Activated naive CD4-positive, alpha-beta T cell treated with anti-CD3 and anti-CD28 coated beads, Interleukin-2, amount 50 U/mL, for 72 hours (primary cell): Measurements from ENCODE around the gene PIK3R4. TPM values are rescaled to one million over a fixed set of nuclear protein-coding genes. Genes with fewer than 3 reads are reported as not detected.

Source experiments
- ATAC-seq, 2 donors: fragments of 150-1000 bp; cut with Tn5 transposase; 2 replicates each; pipeline ENCODE4 v1.10.0; 2021; ENCODE audit warnings: mild to moderate bottlenecking in 2 of 2, moderate library complexity in 2 of 2
- DNase-seq, 2 donors: peaks; one replicate each; pipeline ENCODE4 v3.0.0; 2021 to 2022; ENCODE audit warnings: low spot score in 2 of 2
- H3K27ac Mint-ChIP-seq, 2 donors: one replicate each; pipeline ENCODE4 v1.8.0; 2022; ENCODE audit warnings: mild to moderate bottlenecking in 2 of 2, mixed read lengths in 2 of 2
- H3K36me3 Mint-ChIP-seq, 2 donors: one replicate each; pipeline ENCODE4 v1.8.0; 2022; ENCODE audit warnings: mixed read lengths in 2 of 2
- H3K9me3 Mint-ChIP-seq, 2 donors: one replicate each; pipeline ENCODE4 v1.8.0; 2022; ENCODE audit warnings: mixed read lengths in 2 of 2
- total RNA-seq, 2 donors: library from RNA; stranded (reverse); gene quantifications; one replicate each; pipeline ENCODE4 v1.2.3, GENCODE V29; 2022

Gene PIK3R4
- total RNA-seq, 2 donors from 2014 or later, result 23.3 to 32.4 TPM

DNA sequence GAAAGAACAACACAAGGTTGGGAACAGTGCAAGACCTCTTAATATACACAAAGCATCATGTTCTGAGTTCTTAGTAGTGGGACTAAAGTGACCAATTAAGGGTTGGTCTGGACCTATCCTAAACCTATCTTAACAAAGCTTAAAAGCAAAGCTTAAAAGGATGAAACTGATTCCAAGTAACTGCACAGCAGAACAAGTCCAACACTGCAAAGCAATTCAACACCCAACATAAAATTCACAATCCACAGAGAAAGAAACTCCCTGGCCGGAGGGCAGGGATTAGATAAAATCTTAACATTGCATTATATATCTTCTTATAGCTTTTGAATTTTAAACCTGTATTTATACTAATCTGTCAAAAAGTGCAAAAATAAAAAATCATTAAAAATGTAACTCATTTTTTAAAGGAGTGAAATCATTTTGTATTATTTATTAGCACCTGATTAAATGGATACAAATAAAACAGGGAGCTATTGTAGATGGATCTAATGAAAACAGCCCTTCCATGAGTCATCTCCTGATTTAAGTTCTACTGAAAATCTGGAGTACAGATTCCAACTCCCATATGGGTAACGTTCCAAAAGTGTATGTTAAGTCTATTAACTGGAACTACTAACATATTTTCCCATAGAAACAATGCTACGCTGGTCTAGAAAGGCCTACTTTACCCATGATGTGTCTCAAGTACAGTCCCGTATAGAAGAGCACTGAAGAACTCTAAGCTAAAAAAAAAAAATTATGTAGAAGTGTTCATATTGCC lies 34.9 kb downstream of the PIK3R4 start:
- Mint-ChIP-seq H3K36me3 (peaks cover 16 to 33% of the 10 kb centered on the region in 2 donors), H3K27ac (no peak overlapping the region), H3K9me3 (no peaks in the 10 kb centered on the region)
- ATAC-seq (no peak), DNase-seq (no peak)

DNA sequence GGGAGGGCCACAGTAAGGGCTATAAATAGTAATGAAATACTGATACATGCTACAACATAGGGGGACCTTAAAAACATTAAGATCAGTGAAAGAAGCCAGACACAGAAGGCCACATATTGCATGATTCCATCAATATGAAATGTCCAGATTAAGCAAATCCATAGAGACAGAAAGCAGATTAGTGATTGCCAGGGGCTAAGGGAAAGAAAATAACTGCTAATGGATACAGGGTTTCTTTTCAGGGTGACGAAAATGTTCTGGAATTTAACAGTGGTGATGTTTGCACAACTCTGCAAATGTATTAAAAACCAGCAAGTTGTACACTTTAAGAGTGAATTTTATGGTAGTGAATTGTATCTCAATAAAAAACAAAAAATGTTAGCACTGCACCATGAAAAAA lies 37.0 kb downstream of the PIK3R4 start:
- ATAC-seq, result no peak

GRCh38 chr3:130707902-130708601 lies 38.6 kb downstream of the PIK3R4 start:
- Mint-ChIP-seq H3K9me3 (no peaks in the 10 kb centered on the region), H3K36me3 (peaks cover 9 to 25% of the 10 kb centered on the region in 2 donors), H3K27ac (no peak overlapping the region)
- ATAC-seq (no peak), DNase-seq (no peak)

More for the DNA sequence above, 37.0 kb downstream of the PIK3R4 start:
- peaks cover 7 to 19% of the 10 kb centered on the region in 2 donors for H3K36me3 Mint-ChIP-seq
- H3K27ac Mint-ChIP-seq, result no peak overlapping the region
- no peaks in the 10 kb centered on the region for H3K9me3 Mint-ChIP-seq
- no peak for DNase-seq

GRCh38 chr3:130705501-130705900 lies 41.1 kb downstream of the PIK3R4 start:
- DNase-seq, result no peak
- H3K27ac Mint-ChIP-seq, result no peak overlapping the region
- ATAC-seq, result no peak
- H3K9me3 Mint-ChIP-seq, result no peaks in the 10 kb centered on the region
- peaks cover 17 to 35% of the 10 kb centered on the region in 2 donors for H3K36me3 Mint-ChIP-seq

DNA sequence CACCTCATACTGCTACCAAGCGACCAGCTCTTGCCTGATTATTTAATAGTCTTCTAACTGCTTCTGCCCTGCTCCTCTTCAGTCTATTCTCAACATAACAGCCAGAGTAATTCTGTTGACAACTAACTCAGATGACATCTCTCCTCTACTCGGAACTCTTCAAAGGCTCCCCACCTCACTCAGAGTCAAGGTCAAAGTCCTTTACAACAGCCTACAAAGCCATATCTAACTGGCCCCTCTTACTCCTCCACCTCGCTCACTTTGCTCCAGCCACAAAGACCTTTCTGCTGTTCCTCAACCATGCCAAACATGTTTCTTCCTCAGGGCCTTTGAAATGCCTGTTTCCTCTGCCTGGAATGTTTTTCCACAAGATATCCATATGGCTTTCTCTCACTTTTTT lies 43.6 kb downstream of the PIK3R4 start:
- no peaks in the 10 kb centered on the region for H3K9me3 Mint-ChIP-seq
- peak overlapping the region in 1 of 2 donors; percentile 46 for H3K27ac Mint-ChIP-seq
- ATAC-seq (no peak), DNase-seq (no peak)
- H3K36me3 Mint-ChIP-seq, result peaks cover 25 to 30% of the 10 kb centered on the region in 2 donors

- ATAC-seq (no peak), DNase-seq (no peak)
- Mint-ChIP-seq H3K27ac (no peak overlapping the region), H3K36me3 (peaks cover 23 to 27% of the 10 kb centered on the region in 2 donors), H3K9me3 (no peaks in the 10 kb centered on the region)
Measured at GRCh38 chr3:130700541-130700940, 46.1 kb downstream of the PIK3R4 start.

GRCh38 chr3:130699765-130700164 lies 46.9 kb downstream of the PIK3R4 start:
- Mint-ChIP-seq H3K27ac (no peak overlapping the region), H3K36me3 (peaks cover 23 to 27% of the 10 kb centered on the region in 2 donors), H3K9me3 (no peaks in the 10 kb centered on the region)
- DNase-seq, result no peak
- ATAC-seq, result no peak

- DNase-seq (no peak), ATAC-seq (no peak)
- H3K36me3 Mint-ChIP-seq, result peaks cover 0 to 5% of the 10 kb centered on the region in 2 donors
- no peak overlapping the region for H3K27ac Mint-ChIP-seq
- H3K9me3 Mint-ChIP-seq, result no peaks in the 10 kb centered on the region
Measured at GRCh38 chr3:130693314-130693713, 53.3 kb downstream of the PIK3R4 start.

DNA sequence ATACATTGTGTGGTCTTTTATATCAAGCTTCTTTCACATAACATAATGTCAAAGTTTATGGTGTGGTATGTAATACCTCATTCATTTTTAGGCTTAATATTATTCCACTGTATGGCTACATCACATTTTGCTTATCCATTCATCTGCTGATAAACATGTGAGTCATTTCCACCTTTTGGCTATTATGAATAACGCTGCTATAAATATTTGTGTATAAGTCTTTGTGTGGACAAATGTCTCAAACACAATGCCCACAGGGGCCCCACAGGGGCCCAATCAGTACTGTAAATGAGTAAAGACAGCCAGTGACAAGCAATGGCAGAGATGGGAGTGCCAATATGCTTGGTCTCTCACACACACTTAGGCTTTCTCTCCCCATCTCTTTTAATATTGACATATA lies 54.2 kb downstream of the PIK3R4 start:
- H3K36me3 Mint-ChIP-seq, result no peaks in the 10 kb centered on the region
- no peaks in the 10 kb centered on the region for H3K9me3 Mint-ChIP-seq
- ATAC-seq, result no peak

GRCh38 chr3:130688697-130689470 lies 57.7 kb downstream of the PIK3R4 start:
- Mint-ChIP-seq H3K27ac (no peak overlapping the region), H3K9me3 (no peaks in the 10 kb centered on the region), H3K36me3 (peaks cover 0 to 2% of the 10 kb centered on the region in 2 donors)
- no peak for DNase-seq
- no peak for ATAC-seq

More for the DNA sequence above, 54.2 kb downstream of the PIK3R4 start:
- H3K27ac Mint-ChIP-seq, result no peak overlapping the region
- no peak for DNase-seq

DNA sequence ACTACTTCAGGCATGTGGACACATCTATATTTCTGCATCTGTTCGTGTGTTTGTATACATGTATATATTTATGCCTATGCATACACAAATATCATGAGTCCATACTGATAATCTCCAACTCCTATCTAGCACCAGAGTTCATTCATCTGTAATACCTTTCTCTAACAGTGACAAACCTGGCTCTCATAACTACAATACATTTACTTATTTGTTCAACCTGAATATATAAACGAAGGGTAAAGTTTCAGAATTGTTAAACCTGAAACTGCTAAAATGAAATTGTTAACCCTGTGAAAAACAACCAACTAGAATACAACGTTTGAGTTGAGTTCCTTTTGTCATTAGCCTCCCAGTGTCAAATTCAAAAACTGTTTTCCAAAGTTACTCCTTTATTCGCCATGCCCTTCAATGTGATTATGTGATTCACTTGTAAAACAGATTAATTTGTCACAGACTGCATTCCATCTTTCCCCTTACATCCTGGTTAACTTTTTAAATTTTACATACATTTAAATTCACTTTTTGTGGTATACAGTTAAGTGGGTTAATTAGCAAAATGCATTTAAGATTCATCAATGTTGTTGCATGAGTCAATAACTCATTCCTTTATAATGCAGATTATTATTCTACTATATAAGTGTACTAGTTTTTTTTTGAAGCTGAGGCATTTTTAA lies 58.5 kb downstream of the PIK3R4 start:
- peak in 1 of 2 donors; percentile 16 for ATAC-seq
- no peak for DNase-seq
- peaks cover 0 to 9% of the 10 kb centered on the region in 2 donors for H3K36me3 Mint-ChIP-seq
- no peaks in the 10 kb centered on the region for H3K9me3 Mint-ChIP-seq
- H3K27ac Mint-ChIP-seq, result no peak overlapping the region

- no peak for ATAC-seq
- DNase-seq, result no peak
- Mint-ChIP-seq H3K36me3 (peaks cover 0 to 15% of the 10 kb centered on the region in 2 donors), H3K27ac (no peak overlapping the region), H3K9me3 (no peaks in the 10 kb centered on the region)
Measured at GRCh38 chr3:130687327-130687726, 59.3 kb downstream of the PIK3R4 start.

- Mint-ChIP-seq H3K9me3 (no peaks in the 10 kb centered on the region), H3K36me3 (peaks cover 0 to 15% of the 10 kb centered on the region in 2 donors), H3K27ac (no peak overlapping the region)
- DNase-seq, result no peak
- ATAC-seq, result no peak
Measured at GRCh38 chr3:130686833-130687232, 59.8 kb downstream of the PIK3R4 start.

DNA sequence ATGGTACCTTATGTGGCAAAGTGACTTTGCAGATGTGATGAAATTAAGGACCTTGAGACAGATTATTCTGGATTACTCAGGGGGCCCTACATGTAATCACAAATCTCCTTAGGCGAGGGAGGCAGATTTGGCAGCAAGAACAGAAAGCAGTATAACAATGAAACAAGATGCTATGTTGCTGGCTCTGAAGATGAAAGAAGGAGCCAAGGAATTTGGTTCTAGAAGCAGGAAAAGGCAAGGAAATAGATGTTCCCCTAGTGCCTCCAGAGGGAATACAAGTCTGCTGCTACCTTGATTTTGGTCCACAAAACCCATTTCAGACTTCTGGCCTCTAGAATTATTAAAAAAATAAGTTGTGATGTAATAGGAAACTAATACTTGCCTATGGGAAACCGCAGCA lies 64.5 kb downstream of the PIK3R4 start:
- H3K27ac Mint-ChIP-seq, result no peak overlapping the region
- DNase-seq, result no peak
- no peaks in the 10 kb centered on the region for H3K9me3 Mint-ChIP-seq
- no peak for ATAC-seq
- H3K36me3 Mint-ChIP-seq, result peaks cover 0 to 19% of the 10 kb centered on the region in 2 donors

DNA sequence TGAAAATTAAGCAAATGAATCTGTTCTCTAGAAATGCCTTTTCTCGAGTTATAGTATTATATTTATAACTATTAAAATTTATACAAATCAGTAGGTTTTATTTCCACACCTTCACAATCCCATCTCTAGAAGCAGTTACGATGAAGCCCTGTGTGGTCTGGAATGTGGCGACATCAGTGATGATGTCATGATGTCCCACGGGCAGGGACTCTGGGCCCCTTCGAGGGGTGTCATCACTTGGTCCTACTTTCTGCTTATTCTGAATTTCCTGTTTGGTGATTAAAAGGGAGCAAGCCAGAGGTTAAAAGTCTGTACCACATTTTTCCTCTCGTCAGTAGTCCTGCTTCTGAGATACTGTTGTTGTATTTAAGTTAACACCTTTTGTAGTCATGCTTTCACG lies 67.4 kb downstream of the PIK3R4 start:
- no peak overlapping the region for H3K27ac Mint-ChIP-seq
- DNase-seq (no peak), ATAC-seq (no peak)
- no peaks in the 10 kb centered on the region for H3K9me3 Mint-ChIP-seq
- H3K36me3 Mint-ChIP-seq, result peaks cover 0 to 19% of the 10 kb centered on the region in 2 donors

- Mint-ChIP-seq H3K27ac (no peak overlapping the region), H3K9me3 (no peaks in the 10 kb centered on the region), H3K36me3 (peaks cover 0 to 5% of the 10 kb centered on the region in 2 donors)
- no peak for ATAC-seq
- no peak for DNase-seq
Measured at GRCh38 chr3:130677343-130677742, 69.3 kb downstream of the PIK3R4 start.
